B cell (primary cell): ENCODE measurements around the gene PPP2R5B.

Experiments
- CTCF ChIP-seq: fragments of 200-600 bp; IDR thresholded peaks from one replicate; pipeline ENCODE4 v1.8.0; 2022; ENCODE audit warnings: antibody characterized with exemption, mild to moderate bottlenecking
- EZH2 ChIP-seq: IDR thresholded peaks from 2 replicates; pipeline ENCODE4 v1.6.1; 2012; ENCODE audit warnings: borderline replicate concordance, low read depth, mild to moderate bottlenecking, moderate library complexity, low read length; ENCODE audit not compliant: insufficient read depth, poor library complexity, severe bottlenecking

GRCh38 chr11:64894070-64894811, 30.2 kb upstream of the PPP2R5B start:
- peak; percentile 87 for TF ChIP-seq CTCF
- no peak for TF ChIP-seq EZH2
